ENCODE results near the gene OR2T2.
"Not testable (repeated sequence)": the region's sequence is repeated elsewhere in the genome, so short reads cannot be mapped to it uniquely, and the experiment has no call there.

OR2T2 gene

DNA sequence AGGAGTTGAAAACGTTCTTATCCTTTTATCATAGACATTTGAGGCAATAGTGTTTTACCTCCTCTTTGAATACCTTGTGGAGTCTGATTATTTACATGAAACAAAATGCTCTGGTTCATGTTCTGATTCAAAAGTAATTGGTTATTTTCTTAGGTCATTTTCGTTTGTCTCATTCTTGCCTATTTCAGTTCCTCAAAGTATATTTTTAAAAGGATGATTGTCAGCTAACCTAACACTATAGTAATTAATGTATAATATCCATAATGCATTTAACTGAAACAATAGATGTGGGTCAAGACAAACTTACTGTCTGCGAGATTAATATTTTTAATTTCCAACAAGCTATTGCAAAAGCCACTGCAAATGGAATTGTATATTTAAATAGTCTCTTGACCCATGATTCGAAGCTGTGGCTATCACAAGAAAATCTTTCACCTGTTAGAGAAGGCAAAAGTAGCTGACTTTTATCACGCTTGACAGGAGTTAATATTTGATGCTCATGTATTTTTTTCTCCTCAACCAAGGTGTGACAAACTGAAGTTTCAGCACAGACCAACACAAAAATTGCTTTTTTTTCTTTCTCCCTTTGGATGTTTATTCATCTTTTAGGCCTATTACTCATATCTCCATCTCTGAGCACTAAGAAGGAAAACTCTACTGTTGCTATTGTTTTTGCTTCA, 5.2 kb downstream of the OR2T2 start:
- not testable (repeated sequence) for DNase-seq (ENCODE audit: low spot score)

DNA sequence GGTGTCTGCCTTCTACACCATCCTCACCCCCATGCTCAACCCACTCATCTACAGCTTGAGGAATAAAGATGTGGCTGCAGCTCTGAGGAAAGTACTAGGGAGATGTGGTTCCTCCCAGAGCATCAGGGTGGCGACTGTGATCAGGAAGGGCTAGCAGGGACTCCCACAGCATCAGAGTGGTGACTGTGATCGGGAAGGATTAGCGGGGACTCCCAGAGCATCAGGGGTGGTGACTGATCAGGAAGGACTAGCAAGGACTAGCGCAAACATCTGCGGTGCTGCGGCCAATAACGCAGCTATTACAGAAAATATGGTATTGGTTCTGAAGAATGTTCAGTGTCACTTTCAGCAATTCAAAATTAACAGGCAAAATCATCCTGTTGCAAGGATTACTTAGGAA, 8.2 kb downstream of the OR2T2 start:
- not testable (repeated sequence) for DNase-seq (ENCODE audit: low spot score)

DNA sequence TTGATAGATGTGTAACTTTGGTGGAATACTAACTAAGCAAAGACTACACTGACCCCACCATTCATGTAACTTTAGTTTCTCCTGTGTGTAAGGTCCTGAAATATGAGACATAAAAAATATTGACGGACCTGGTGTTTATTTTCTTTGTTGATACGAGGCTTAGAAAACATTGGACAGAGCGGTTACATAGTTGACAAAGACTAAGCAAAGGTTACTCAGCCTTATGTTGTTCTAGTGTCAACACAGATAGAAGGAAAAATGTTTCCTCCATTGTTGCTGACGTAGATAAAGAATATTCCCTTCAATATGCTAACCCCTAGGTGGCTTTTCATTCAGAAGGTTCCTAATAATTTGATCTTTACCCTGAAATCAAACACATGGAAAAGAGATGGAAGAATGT, 9.6 kb downstream of the OR2T2 start:
- not testable (repeated sequence) for DNase-seq (ENCODE audit: low spot score)

DNA sequence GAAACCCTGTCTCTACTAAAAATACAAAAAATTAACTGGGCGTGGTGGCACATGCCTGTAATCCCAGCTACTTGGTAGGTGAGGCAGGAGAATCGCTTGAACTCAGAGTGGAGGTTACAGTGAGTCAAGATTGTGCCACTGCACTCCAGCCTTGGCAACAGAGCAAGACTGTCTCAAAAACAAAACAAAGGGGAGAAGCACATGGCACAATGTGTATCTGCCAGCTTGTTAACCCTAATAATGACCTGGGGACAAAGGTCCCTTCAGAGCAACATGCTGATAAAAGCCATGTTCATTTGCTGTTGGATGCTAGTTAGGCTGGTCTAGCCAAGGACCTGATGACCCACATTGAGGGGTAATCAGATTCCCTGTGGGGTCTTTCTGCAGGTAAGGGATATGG, 11.2 kb downstream of the OR2T2 start:
- DNase-seq (ENCODE audit: low spot score): not testable (repeated sequence)

DNA sequence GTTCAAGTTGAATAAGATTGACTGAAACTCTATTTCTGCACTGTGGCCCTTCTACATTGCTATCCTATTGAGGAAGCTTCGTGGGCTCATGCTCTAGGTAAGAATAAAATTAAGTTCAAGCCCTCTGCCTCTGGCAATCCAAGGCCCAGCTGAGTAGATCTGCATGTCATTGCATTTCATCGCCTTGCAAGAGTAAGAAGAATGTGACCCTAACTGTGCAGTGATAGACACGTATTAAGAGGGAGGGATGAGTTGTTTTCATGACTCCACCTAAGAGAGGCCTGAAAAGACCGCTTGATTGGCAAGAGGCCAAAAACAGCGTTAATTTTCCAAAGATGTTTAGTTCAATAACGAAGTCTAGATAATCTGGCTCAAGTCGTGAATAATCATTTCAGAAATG, 13.7 kb downstream of the OR2T2 start:
- not testable (repeated sequence) for DNase-seq (ENCODE audit: low spot score)

DNA sequence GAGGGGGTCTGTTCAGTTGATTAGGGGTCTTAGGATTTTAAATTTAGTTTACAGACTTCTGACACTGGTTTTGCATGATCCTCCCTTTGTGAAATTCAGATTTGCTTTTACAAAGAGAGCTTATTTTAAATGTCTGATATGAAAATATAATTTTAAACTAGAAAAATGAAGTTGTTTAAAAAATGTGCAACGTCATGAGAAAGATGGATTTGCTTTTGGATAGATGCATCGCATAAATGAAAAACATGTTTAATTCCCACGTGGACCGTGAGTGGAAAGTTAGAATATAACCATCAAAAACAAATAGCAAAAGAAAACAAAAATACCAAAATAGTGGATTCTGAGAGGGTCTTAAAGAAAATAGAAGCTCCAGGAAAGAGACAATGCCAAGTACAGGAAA, 25.7 kb downstream of the OR2T2 start:
- DNase-seq (ENCODE audit: low spot score): no peak

DNA sequence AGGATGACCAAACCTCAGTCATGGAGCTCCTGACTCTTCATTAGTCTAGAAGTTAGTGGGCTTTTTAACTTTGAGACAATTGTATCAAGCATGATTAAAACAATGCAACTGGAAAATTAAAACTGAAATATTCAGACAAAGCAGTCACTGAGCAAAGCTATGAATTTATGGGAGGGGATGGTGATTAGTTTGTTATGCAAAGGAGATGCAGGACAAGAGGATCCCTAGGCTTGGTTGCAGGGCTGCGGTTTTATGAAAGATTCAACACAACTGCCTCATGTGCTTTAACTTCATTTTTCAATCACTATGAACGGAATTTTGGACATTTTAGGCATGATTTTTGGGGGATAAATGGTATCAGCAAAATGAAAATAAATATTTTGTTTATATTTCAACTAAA, 26.7 kb downstream of the OR2T2 start:
- DNase-seq (ENCODE audit: low spot score): not testable (repeated sequence)

DNA sequence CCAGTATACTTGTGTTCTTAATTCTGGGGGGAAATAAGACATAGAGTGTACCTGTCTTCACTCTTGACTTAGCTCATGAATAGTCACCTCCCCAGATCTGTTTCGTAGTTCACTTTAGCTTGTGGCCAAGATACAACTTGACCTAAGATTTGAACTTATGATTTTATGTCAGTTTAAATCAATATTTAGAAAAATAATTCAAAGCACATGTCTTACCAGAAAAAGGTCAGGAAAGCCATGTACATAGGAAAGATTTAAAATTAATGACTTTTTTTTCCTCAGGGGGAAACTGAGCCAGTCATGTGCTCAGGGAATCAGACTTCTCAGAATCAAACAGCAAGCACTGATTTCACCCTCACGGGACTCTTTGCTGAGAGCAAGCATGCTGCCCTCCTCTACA, 27.6 kb downstream of the OR2T2 start, which contains the start of gene OR2T3:
Gene OR2T3, plus strand, starts transcription at position 301 of the 400 bp plus-strand sequence. Its CDS starts 0 bp downstream, at position 301.
- DNase-seq (ENCODE audit: low spot score): not testable (repeated sequence)

DNA sequence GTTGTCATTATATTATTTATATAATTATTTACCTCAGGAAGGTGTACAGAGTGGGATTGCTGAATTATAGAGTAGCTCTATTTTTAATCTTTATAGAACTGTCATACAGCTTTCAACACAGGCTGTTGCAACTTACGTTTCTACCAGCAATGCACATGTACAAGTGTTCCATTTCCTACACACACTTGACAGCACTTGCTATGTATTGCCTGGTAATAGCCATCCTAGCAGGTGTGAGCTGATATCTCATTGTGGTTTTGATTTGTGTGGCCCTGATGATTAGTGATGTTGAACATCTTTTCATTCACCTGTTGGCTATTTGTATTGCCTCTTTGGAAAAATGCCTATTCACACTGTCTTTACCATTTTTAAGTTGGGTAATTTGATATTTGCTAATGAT, 30.2 kb downstream of the OR2T2 start:
- not testable (repeated sequence) for DNase-seq (ENCODE audit: low spot score)

DNA sequence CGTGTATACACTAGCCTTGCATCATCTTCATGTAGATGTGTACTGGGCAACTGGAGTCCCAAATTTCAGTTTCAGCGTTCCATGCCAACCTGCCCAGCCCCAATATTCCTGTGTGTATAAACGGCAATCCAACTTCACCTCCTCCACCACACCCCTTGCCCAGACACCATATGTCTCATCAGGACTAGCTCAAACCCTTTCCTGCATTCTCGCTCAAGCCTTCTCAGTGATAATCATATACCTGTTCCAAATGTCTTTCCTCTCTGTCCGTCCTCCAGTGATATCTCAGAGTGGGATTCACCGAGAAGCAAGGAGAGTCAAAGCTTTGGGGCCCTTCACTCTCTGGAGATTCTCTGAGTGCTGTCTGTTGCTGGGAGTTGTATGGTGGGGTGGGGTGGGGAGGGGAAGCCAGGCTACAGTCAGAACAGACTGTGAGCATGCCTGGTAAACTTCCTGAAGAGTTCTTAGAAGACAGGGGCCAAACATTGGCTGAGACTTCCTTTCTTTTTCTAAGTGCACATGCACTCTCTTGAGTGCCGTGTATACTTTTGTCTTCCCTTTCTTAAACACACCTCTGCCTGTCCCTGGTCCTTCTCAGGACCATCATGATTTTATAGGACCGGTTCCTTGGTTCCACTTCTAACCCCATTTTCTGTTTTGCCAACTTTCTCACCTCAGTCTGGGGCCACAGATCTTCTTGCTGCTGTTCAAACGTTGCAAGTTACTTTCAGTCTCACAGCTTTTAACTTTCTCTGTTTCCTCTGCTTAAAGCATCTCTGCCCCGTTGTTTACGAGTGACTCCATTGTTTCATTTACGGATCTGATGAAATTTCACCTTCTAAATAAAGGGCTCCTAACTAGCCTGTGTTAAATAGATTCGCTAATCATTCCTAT, 36.5 kb downstream of the OR2T2 start:
- DNase-seq (ENCODE audit: low spot score): not testable (repeated sequence)

DNA sequence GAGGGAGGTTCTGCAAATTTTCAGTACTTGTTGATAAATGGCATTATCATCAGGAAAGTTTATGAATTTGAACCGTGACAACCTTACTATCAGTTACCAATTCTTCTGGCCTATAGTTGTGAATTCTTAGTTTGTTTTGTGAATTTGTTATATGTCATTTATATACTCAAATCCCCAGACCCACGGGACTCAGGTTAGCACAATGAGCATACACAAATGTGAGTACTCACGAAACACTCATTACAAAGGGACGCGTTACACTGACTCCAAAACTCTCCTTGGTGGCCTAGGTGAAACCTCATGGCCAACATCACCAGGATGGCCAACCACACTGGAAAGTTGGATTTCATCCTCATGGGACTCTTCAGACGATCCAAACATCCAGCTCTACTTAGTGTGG, 42.9 kb downstream of the OR2T2 start, which contains the start of gene OR2T5:
Gene OR2T5, plus strand, starts transcription at position 301 of the 400 bp plus-strand sequence. Its CDS starts 0 bp downstream, at position 301.
- DNase-seq (ENCODE audit: low spot score): not testable (repeated sequence)

DNA sequence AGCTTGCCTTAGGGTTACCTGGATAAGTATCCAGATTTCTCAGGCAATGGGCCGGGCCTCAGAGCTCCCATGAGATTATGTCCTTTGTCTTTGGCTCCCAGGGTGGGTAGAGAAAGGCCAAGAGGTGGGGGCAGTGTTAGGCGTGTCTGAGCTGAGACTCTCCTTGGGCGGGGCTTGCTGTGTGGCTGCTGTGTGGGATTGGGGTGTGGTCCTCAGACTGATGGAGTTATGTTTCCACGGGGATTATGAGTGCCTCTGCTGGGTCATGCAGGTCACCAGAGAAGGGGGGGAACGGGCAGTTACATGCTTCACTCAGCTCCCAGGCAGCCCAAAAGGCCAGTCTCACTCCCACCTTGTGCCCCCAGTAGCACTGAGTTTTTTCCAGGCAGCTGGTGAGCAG, 51.2 kb downstream of the OR2T2 start:
- DNase-seq (ENCODE audit: low spot score): not testable (repeated sequence)

DNA sequence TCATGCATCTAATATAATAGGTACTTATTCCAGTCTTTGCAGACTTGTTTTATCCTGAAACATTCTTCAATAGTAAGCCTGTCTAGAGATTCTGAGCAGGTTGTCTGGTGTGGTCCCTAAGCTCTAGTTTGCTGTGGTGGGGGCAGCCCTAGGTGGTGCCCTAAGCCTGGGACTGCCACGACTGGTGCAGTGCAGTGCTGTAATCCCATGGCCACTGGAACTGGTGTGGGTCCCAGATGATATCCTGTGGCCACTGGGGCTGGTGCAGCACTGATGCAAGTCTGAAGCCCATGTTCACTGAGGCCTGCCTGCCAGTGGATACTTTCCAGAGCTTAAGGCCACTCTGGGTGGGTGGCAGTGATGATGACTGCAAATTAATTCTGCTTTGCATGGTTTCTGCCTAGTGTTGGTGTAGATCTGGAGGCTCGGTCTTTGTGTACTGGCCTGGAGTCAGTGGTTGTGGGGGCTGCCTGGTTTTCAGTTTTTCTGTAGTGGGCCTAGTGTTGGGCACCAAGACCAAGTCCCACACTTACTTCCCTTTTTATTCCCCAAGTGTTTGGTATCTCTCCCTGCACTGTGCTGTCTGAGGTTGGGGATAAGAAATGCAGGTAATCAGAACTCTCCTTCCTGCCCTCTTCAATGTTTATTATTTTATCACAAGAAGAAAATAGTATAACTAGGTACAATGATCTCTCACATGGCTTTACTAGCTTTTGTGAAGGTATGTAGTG, 55.0 kb downstream of the OR2T2 start:
- not testable (repeated sequence) for DNase-seq (ENCODE audit: low spot score)

Measured in NAMALWA (cell line).